Prostate gland (tissue), 2 donors: ENCODE results near the gene TSPAN14.

ENCODE experiments used
- POLR2A ChIP-seq: fragments of 450-650 bp; IDR thresholded peaks from one replicate; pipeline ENCODE4 v1.6.1; 2016; ENCODE audit warnings: antibody characterized with exemption, mild to moderate bottlenecking
- POLR2AphosphoS5 ChIP-seq: sonication (generic); formaldehyde crosslinking; IDR thresholded peaks from one replicate; pipeline ENCODE4 v1.6.1; 2017; ENCODE audit warnings: antibody characterized with exemption
- TF ChIP-seq, protein P1 (sequence below), 4 experiments: fragments of 200-600 bp in 2 of 4; fragments of 450-650 bp in 2 of 4; sonication (generic) in 2 of 4; IDR thresholded peaks; 1 replicate in 3 of 4; 2 replicates in 1 of 4; pipeline ENCODE4 v1.5.1; 2016 to 2019; ENCODE audit warnings: antibody characterized with exemption in 4 of 4, mild to moderate bottlenecking in 2 of 4, moderate library complexity in 2 of 4

DNA sequence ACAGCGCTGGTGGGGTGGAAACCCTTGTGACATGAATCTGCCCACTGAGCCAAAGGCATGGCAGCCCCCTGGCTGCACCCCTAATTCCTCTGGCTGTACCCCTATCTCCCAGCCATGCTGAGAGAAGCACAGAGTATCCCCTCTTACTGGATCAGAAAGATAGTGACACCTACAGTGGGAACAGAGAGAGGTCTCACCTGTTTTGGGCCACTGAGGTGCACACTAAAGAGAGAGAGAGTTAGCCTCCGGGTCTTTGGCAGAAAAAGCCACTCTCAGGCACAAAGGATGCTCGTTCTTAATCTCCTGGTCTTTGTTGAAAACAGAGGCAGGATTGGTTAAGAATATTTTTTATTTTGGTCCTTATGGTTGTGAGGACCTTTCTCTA is 11.3 kb downstream of the TSPAN14 start:
- TF ChIP-seq, protein P1, sequence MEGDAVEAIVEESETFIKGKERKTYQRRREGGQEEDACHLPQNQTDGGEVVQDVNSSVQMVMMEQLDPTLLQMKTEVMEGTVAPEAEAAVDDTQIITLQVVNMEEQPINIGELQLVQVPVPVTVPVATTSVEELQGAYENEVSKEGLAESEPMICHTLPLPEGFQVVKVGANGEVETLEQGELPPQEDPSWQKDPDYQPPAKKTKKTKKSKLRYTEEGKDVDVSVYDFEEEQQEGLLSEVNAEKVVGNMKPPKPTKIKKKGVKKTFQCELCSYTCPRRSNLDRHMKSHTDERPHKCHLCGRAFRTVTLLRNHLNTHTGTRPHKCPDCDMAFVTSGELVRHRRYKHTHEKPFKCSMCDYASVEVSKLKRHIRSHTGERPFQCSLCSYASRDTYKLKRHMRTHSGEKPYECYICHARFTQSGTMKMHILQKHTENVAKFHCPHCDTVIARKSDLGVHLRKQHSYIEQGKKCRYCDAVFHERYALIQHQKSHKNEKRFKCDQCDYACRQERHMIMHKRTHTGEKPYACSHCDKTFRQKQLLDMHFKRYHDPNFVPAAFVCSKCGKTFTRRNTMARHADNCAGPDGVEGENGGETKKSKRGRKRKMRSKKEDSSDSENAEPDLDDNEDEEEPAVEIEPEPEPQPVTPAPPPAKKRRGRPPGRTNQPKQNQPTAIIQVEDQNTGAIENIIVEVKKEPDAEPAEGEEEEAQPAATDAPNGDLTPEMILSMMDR (IDR thresholded peaks at IDR 0.05) = no peak
- TF ChIP-seq POLR2A = no peak
- TF ChIP-seq POLR2AphosphoS5 = no peak
